Measurements from ENCODE around the gene RFTN1.

RFTN1 gene

GRCh38 chr3:16463119-16463518 lies 50.4 kb downstream of the RFTN1 start:
- DNase-seq, result no peak

GRCh38 chr3:16462679-16463078 lies 50.8 kb downstream of the RFTN1 start:
- DNase-seq, result no peak

- DNase-seq, result no peak
Observed at GRCh38 chr3:16461463-16462245, 51.8 kb downstream of the RFTN1 start.

GRCh38 chr3:16460886-16461285 lies 52.6 kb downstream of the RFTN1 start:
- DNase-seq, result no peak

- no peak for DNase-seq
Observed at GRCh38 chr3:16460273-16460672, 53.2 kb downstream of the RFTN1 start.

- no peak for DNase-seq
Observed at GRCh38 chr3:16456784-16457415, 56.6 kb downstream of the RFTN1 start.

GRCh38 chr3:16455966-16456365 lies 57.5 kb downstream of the RFTN1 start:
- no peak for DNase-seq

GRCh38 chr3:16455001-16455400 lies 58.5 kb downstream of the RFTN1 start:
- DNase-seq, result no peak

GRCh38 chr3:16452261-16452660 lies 61.2 kb downstream of the RFTN1 start:
- no peak for DNase-seq

GRCh38 chr3:16449369-16449768 lies 64.1 kb downstream of the RFTN1 start:
- DNase-seq, result no peak

- DNase-seq, result no peak
Observed at GRCh38 chr3:16448639-16449070, 64.8 kb downstream of the RFTN1 start.

- no peak for DNase-seq
Observed at GRCh38 chr3:16447135-16447534, 66.4 kb downstream of the RFTN1 start.

GRCh38 chr3:16444344-16444743 lies 69.2 kb downstream of the RFTN1 start:
- DNase-seq, result no peak

- no peak for DNase-seq
Observed at GRCh38 chr3:16442730-16443129, 70.8 kb downstream of the RFTN1 start.

GRCh38 chr3:16441371-16441875 lies 72.1 kb downstream of the RFTN1 start:
- no peak for DNase-seq

GRCh38 chr3:16439848-16440708 lies 73.4 kb downstream of the RFTN1 start:
- no peak for DNase-seq

- DNase-seq, result no peak
Observed at GRCh38 chr3:16439163-16439847, 74.2 kb downstream of the RFTN1 start.

GRCh38 chr3:16437640-16438039 lies 75.9 kb downstream of the RFTN1 start:
- DNase-seq, result no peak

GRCh38 chr3:16433701-16434151 lies 79.8 kb downstream of the RFTN1 start:
- DNase-seq, result no peak

GRCh38 chr3:16432714-16433113 lies 80.8 kb downstream of the RFTN1 start:
- no peak for DNase-seq

- DNase-seq, result no peak
Observed at GRCh38 chr3:16430717-16431630, 82.5 kb downstream of the RFTN1 start.

- no peak for DNase-seq
Observed at GRCh38 chr3:16429086-16429485, 84.4 kb downstream of the RFTN1 start.
